ENCODE measurements around the gene CIDEA. TPM values are rescaled to one million over a fixed set of nuclear protein-coding genes. Genes with fewer than 3 reads are reported as not detected.
"Not testable (repeated sequence)": the region's sequence is repeated elsewhere in the genome, so short reads cannot be mapped to it uniquely, and the experiment has no call there.

Gene CIDEA
- total and polyA plus RNA-seq, 9 of the 15 experiments (the other 6 are each of a cell fraction or from before 2014, with no cell fraction given) = not detected

- H3K79me2 ChIP-seq (ENCODE audit: control insufficient read depth, insufficient read depth, low read length) = no peaks in the 10 kb centered on the region
- peaks cover 41 to 55% of the 10 kb centered on the region in 2 experiments for H3K27me3 ChIP-seq (ENCODE audit: control insufficient read depth in 2 of 2, insufficient read depth in 2 of 2, low read length in 2 of 2)
- BruUV-seq (replicated peaks) = no TSS peak
- no peak overlapping the region for H2AFZ ChIP-seq (ENCODE audit: low read depth, low read length)
- intact Hi-C loops (cut with micrococcal nuclease) (no loop called here), in situ Hi-C loops (cut with MboI) (loop anchor here (10.0 kb wide), 1 partner anchor 588 kb away; no protein-coding TSS in a partner anchor)
- 9% methylated on average over 18 of the region's 21 CpGs for WGBS (ENCODE audit: insufficient coverage, low coverage, missing lambda C conversion rate)
- CTCF ChIA-PET (ENCODE audit: low intra/inter-chr PET ratio) = no interaction called here
- H3K9me1 ChIP-seq (ENCODE audit: control insufficient read depth, insufficient read depth, low read length) = no peaks in the 10 kb centered on the region
- H3K9ac ChIP-seq (ENCODE audit: insufficient read depth in 1 of 2, low read depth in 2 of 2, low read length in 2 of 2) = no peak overlapping the region
- TF ChIP-seq ETV5 (CRISPR knock-in tag; IDR thresholded peaks at IDR 0.05; ENCODE audit: low read depth) (no peak), HNRNPK (IDR thresholded peaks at IDR 0.05; ENCODE audit: low read depth, low read length, poor library complexity, severe bottlenecking) (peak; percentile 68)
- DNase-seq (ENCODE audit: extremely low read depth in 1 of 4, low spot score in 3 of 4) = no peak
- H3K27ac ChIP-seq (ENCODE audit: extremely low read depth, low read depth, low read length) = no peak overlapping the region
- POLR2A ChIA-PET = no interaction called here
- no peaks in the 10 kb centered on the region for H3K36me3 ChIP-seq (ENCODE audit: control insufficient read depth, insufficient read depth, low read length)
- H3K9me3 ChIP-seq (replicated peaks; ENCODE audit: control insufficient read depth, insufficient read depth, low read depth, low read length) = no peaks in the 10 kb centered on the region
- ATAC-seq = no peak
- no peak overlapping the region for H3K4me3 ChIP-seq
- H4K20me1 ChIP-seq (replicated peaks; ENCODE audit: control insufficient read depth, insufficient read depth, low read length) = no peaks in the 10 kb centered on the region
- FAIRE-seq = no peak
- H3K4me1 ChIP-seq (replicated peaks in 1 of 2; ENCODE audit: control insufficient read depth in 2 of 2, insufficient read depth in 2 of 2, low read length in 2 of 2) = peaks cover 5 to 10% of the 10 kb centered on the region in 2 experiments; a peak in 4 of 5 replicates
- no peak overlapping the region for H3K4me2 ChIP-seq (ENCODE audit: insufficient read depth, low read length)
Measured at GRCh38 chr18:12242658-12243260, 11.4 kb upstream of the CIDEA start.

GRCh38 chr18:12243272-12243671 is 10.9 kb upstream of the CIDEA start:
- in situ Hi-C loops (cut with MboI) = loop anchor here (10.0 kb wide), 1 partner anchor 588 kb away; no protein-coding TSS in a partner anchor
- H3K4me2 ChIP-seq (ENCODE audit: insufficient read depth, low read length); DNase-seq (ENCODE audit: extremely low read depth in 1 of 4, low spot score in 3 of 4); H2AFZ ChIP-seq (ENCODE audit: low read depth, low read length); ATAC-seq; H3K9ac ChIP-seq (ENCODE audit: insufficient read depth in 1 of 2, low read depth in 2 of 2, low read length in 2 of 2); H3K79me2 ChIP-seq (ENCODE audit: control insufficient read depth, insufficient read depth, low read length); H3K9me3 ChIP-seq (replicated peaks; ENCODE audit: control insufficient read depth, insufficient read depth, low read depth, low read length); H3K4me3 ChIP-seq; H3K36me3 ChIP-seq (ENCODE audit: control insufficient read depth, insufficient read depth, low read length); CTCF ChIA-PET (ENCODE audit: low intra/inter-chr PET ratio); BruUV-seq (replicated peaks); H3K9me1 ChIP-seq (ENCODE audit: control insufficient read depth, insufficient read depth, low read length); POLR2A ChIA-PET; H3K4me1 ChIP-seq (replicated peaks in 1 of 2; ENCODE audit: control insufficient read depth in 2 of 2, insufficient read depth in 2 of 2, low read length in 2 of 2); FAIRE-seq; intact Hi-C loops (cut with micrococcal nuclease); H4K20me1 ChIP-seq (replicated peaks; ENCODE audit: control insufficient read depth, insufficient read depth, low read length); H3K27ac ChIP-seq (ENCODE audit: extremely low read depth, low read depth, low read length): not testable (repeated sequence)
- H3K27me3 ChIP-seq (ENCODE audit: control insufficient read depth in 2 of 2, insufficient read depth in 2 of 2, low read length in 2 of 2) = peaks cover 41 to 59% of the 10 kb centered on the region in 2 experiments
- 15% methylated on average over 17 of the region's 25 CpGs for WGBS (ENCODE audit: insufficient coverage, low coverage, missing lambda C conversion rate)

Measured in K562 (cell line).